ENCODE data around the gene GJD3.

The GJD3 gene

DNA sequence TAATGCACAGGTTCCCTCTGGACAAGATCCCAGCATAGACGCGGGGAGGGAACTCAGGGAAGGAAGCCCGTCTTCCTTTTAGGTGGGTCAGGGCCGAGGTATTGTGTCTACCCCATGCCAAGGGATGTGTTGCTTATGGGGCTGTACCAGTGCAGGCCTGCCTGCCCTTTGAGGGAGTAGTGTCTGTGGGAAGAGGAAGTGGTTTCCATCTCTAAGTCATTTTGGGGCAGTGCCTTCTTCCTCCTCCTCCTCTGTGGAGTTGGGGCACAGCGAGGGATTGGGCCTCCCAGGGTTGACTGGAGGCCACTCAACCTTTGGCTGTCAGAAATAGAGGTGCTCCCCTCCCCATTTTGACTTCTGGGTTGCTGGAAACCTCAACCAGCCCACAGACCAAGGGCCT lies 26.5 kb downstream of the GJD3 start:
- no peak for DNase-seq

GRCh38 chr17:40337351-40337750 lies 27.2 kb downstream of the GJD3 start:
- no peak for DNase-seq

DNA sequence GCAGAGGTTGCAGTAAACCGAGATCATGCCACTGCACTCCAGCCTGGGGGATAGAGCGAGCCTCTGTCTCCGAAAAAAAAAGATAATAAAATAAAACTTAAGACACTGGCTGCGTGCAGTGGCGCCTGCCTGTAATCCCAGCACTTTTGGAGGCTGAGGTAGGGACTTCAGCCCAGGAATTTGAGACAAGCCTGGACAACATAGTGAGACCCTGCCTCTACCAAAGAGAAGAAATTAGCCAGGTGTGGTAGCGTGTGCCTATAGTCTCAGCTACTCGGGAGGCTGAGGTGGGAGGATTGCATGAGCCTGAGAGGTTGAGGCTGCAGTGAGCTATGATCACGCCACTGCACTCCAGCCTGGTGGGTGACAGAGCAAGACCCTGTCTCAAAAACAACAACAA lies 28.9 kb downstream of the GJD3 start:
- DNase-seq: no peak

- DNase-seq: no peak
Measured at GRCh38 chr17:40333781-40334448, 30.6 kb downstream of the GJD3 start.

- DNase-seq: no peak
Measured at GRCh38 chr17:40331743-40332641, 32.5 kb downstream of the GJD3 start.

DNA sequence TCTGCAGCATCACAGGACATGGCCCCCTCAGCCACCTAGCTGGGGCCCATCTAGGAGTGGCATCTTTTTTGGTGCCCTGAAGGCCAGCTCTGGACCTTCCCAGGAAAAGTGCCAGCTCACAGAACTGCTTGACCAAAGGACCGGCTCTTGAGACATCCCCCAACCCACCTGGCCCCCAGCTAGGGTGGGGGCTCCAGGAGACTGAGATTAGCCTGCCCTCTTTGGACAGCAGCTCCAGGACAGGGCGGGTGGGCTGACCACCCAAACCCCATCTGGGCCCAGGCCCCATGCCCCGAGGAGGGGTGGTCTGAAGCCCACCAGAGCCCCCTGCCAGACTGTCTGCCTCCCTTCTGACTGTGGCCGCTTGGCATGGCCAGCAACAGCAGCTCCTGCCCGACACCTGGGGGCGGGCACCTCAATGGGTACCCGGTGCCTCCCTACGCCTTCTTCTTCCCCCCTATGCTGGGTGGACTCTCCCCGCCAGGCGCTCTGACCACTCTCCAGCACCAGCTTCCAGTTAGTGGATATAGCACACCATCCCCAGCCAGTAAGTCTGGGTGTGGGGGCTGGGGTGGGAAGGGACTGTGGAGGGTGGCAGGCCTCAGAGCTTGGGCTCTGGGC lies 33.6 kb downstream of the GJD3 start:
- DNase-seq: no peak

DNA sequence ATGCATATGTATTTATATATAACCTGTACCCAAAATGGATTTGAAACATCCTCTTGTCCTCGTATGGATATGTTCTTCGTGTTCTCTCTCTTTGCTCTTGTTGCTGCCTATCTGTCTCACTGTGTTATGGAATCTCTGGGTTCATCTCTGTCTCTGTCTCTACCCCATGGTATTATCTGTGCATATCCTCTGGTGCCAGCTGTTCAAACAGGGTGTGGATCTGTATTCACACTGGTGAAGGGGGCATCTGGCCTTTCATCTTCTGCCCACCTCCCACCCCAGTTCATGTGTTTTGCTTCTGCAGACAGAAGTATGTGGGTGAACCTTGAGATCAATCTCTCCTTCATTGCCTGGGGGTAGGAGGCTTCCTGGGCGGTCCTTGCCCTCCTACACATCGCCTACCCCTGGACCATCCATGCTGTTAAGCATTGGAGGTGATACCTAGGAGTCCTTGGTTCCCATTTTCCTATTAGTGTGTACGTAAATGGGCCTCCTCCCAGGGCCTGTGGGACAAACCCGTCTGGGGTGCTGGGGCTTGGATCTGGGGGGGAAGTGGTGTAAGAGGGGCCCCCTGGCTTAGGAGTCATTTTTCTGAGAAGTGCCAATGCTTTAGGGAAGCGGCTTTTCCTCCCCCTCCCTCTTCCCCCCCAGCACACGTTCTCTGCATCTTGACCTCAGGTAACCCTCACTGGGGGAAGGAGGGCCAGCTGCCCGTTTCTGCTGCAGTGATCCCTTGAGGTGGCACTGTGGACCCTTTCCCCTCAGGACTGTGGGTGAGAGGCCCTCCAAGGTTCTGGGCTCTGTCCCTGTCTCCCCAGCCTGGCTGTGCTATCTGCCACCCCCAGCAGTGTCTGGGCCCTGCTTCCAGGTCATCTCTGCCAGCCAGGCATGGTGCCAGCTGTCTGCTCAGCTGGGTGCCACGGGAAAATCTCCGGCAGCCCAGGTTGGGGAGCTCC lies 34.4 kb downstream of the GJD3 start:
- no peak for DNase-seq

DNA sequence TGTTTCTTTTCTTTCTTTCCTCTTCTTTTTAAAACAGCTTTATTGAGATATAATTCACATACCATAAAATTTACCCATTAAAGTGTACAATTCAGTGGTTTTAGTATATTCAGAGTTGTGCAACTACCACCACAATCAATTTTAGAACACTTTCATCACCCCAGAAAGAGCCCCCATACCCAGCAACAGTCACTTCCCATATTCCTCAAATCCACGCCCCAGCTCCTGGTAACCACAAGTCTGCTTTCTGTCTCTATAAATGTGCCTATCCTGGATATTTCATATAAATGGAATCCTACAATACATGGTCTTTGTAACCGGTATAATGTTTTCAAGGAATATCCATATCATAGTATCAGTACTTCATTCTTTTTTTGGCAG lies 36.2 kb downstream of the GJD3 start:
- no peak for DNase-seq

DNA sequence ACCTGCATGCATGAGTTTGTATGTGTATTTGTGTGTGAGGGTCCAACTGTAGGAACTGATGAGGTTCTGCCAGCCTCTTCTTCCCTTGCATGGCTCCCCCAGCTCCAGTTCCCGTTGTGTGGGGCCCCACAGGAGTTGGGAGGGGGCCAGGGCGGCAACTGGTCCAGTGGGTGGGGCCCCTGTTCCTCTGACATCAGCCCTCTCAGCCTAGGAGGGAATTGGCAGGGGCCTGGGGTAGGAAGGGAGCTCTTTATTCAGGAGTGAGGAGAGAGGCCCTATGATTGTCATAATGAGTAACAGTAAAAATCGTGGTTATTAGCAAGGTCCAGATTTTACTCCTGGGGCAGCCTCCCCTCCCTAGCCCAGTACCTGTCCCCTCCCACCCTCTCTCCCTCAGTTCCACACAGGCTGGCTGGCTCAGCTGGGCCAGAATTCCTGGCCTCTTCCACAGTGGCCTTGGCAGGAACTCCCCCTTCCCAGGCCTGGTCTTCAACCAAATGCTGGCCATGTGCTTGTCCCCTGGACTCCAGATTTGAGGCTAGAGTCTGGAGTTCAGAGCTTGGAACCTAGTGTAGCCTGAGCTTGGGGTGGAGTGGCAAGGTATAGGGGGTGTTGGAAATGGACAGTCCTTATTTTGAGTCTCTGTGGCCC lies 36.7 kb downstream of the GJD3 start:
- DNase-seq: no peak

- DNase-seq: no peak
Measured at GRCh38 chr17:40327244-40327729, 37.2 kb downstream of the GJD3 start.

GRCh38 chr17:40326832-40327199 lies 37.7 kb downstream of the GJD3 start:
- no peak for DNase-seq

GRCh38 chr17:40326014-40326831 lies 38.3 kb downstream of the GJD3 start:
- peak; percentile 78 for DNase-seq

DNA sequence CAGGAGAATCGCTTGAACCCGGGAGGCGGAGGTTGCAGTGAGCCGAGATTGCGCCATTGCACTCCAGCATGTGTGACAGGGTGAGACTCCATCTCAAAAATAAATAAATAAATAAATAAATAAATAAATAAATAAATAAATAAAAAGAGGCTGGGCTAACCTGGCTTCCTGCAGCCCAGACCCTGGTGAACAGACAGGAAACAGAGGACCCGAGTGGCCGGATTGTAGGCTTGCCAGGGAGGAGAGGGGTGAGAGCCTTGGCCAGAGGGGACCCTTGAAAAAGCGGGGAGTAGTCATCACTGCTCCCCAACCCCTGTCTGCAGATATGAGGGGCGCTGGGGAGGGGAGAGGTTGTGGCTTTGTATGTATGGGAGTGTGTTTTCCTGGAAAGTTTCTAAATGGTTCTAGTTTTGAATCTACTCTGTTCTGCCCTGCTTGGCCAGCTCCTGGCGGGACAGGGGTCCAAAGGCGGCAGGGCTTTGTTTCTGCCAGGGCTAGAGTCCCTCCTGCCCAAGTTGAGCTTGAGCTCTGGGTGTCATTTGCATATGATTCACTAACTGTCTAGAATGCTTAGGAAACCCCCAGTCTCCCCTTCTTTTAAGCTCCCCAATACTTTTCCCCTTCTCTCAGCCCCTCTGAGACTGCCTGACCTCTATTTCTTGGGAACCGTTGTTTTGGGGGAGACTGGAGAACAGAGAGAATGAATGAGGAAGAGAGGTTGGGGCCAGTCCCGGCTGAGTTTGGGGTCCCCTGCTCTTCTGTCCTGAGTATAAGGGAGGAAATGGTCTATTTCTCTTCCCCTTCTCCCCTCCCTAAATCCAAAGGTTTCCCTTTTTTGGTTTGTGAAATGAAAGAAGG lies 39.2 kb downstream of the GJD3 start:
- peak; percentile 51 for DNase-seq

DNA sequence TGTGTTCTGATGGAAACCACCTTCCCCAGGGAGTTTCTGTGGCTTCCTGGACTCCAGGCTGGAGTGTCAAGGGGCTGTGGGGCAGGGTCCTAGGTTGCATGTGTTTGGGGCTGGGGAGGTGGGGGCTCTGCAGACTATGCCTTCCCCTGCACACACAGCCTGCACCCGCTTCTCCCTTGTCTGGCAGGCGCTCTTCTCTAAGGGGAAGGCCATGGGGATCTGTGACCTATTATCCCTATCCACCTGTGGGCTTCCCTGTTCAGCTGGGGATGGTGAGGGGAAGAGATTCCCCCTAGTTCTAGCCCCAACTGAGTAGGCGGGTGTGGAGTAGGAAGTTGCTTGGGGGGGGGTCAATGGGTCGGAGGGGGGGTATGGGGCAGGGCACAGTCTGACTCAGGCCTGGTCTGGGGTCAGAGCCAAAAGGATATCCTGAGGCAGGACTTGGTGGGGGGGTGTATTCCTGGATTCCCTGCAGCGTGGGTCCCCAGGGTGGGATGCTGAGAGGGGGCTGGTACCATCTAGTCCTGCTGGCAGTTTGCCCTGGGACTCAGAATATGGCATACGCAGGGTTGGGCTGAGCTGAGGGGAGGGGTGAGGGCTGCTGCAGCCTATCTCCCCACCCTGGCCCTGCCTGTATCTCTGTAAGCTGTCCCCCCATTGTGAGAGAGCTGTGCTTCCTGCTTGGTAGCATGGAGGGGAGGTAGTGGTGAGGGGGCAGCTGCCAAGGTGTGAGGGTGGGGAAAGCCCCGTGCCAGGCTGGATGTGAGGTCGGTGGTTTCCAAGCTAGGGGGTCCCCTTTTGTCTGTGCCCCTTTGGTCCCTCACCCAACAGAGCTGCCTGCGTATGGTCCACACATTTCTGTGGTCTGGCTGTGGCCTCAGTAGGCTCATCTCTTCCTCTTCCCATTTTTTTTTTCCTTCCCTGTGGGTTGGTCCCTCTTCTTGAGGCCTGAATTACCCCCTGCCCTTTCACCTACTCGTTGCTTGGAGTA lies 40.9 kb downstream of the GJD3 start:
- peak; percentile 55 for DNase-seq

GRCh38 chr17:40322358-40323315 lies 41.9 kb downstream of the GJD3 start:
- DNase-seq: peak; percentile 93

DNA sequence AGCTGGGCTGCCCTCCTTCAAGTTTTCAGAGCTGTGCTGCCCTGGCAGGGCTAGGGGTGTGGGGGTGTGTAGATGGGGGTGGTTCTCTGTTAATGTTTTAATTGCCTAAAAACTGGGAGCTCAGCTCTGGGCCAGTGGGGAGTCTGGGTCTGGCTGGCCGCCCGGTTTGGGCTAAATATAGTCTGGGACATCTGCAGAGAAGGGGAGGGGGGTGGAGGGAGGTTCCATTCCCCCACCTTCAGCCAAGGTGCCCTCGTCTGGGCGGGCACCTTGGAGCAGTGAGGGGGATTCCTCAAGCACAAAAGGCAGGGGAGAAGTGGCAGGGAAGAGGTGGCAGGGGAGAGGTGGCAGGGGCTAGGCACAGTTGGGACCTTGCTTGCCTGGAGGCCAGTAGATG lies 42.6 kb downstream of the GJD3 start:
- no peak for DNase-seq

- no peak for DNase-seq
Measured at GRCh38 chr17:40321524-40321929, 43.0 kb downstream of the GJD3 start.
